Stimulated activated CD4-positive, alpha-beta T cell treated with anti-CD3 and anti-CD28 coated beads, Interleukin-2, amount 100 ng/mL, for 24 hours (primary cell): ENCODE results near the gene VDR.
"Not testable (repeated sequence)": the region's sequence is repeated elsewhere in the genome, so short reads cannot be mapped to it uniquely, and the experiment has no call there.

Experiments used
- DNase-seq, 2 donors: peaks; one replicate each; pipeline ENCODE4 v3.0.0-alpha.2; 2020

The VDR gene

GRCh38 chr12:47844264-47845019 lies 60.4 kb downstream of the VDR start:
- no peak for DNase-seq

- no peak for DNase-seq
These were observed 61.4 kb downstream of the VDR start for GRCh38 chr12:47843226-47843980.

GRCh38 chr12:47842543-47842942 lies 62.3 kb downstream of the VDR start:
- not testable (repeated sequence) for DNase-seq

DNA sequence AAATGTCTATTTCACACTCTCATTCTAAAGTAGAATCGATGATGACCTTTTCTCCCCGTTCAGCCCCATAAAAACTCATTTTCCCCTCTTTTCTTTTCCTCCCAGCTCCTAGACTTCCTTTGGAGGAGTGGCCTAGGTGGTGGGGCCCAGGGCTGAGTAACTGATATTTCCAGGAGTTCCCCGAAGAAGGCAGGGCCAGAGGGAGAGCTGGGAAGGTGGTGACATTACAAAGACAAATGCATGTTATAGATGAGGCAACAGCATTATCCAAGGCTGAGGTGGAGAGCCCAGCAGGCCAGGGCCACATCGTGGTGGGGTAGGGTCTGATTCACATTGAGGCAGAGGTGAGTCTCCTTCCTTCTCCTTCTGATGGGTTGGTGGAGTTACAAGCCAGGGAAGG lies 62.9 kb downstream of the VDR start:
- no peak for DNase-seq

GRCh38 chr12:47841501-47841900 lies 63.3 kb downstream of the VDR start:
- DNase-seq: no peak

- DNase-seq: no peak
These were observed 64.2 kb downstream of the VDR start for GRCh38 chr12:47840571-47840970.

- DNase-seq: no peak
These were observed 65.4 kb downstream of the VDR start for GRCh38 chr12:47839214-47839876.

GRCh38 chr12:47838286-47838931 lies 66.4 kb downstream of the VDR start:
- DNase-seq: peak in 1 of 2 donors; percentile 50

- DNase-seq: peak; percentile 75 to 77
These were observed 67.3 kb downstream of the VDR start for GRCh38 chr12:47837190-47838171.

- no peak for DNase-seq
These were observed 69.0 kb downstream of the VDR start for GRCh38 chr12:47835831-47836155.

DNA sequence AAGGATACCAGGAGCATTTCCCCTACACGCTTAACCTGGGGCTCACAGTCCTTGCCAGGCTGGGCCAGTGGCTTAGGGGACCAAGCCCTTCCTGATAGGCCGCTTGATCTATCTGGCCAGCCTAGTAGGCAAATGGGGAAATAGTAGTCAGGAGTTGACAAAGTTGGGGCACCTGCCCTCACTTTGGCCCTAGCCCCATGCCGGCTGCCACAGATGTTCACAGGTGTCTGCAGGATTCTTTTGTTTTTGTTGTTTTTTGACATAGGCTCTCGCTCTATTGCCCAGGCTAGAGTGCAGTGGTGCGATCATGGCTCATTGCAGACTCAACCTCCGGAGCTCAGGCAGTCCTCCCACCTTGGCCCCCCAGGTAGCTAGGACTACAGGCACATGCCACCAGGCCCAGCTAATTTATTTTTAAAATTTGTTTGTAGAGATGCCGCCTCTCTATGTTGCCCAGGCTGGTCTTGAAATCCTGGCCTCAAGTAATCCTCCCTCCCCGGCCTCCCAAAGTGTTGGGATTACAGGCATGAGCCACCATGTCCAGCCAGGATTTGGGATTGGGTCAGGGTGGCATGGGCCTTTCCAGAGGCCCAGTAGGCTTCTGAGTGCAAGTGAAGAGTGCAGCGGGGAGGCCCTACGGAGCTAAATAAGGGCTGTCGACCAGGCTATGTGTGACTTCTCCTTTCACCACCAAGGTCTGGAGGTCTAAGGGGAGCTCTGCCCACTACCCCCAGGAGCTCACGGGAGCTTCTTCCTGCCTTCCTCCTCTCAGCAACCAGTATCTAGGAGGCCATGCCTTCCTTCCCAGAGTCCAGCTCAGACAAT lies 69.6 kb downstream of the VDR start:
- no peak for DNase-seq

DNA sequence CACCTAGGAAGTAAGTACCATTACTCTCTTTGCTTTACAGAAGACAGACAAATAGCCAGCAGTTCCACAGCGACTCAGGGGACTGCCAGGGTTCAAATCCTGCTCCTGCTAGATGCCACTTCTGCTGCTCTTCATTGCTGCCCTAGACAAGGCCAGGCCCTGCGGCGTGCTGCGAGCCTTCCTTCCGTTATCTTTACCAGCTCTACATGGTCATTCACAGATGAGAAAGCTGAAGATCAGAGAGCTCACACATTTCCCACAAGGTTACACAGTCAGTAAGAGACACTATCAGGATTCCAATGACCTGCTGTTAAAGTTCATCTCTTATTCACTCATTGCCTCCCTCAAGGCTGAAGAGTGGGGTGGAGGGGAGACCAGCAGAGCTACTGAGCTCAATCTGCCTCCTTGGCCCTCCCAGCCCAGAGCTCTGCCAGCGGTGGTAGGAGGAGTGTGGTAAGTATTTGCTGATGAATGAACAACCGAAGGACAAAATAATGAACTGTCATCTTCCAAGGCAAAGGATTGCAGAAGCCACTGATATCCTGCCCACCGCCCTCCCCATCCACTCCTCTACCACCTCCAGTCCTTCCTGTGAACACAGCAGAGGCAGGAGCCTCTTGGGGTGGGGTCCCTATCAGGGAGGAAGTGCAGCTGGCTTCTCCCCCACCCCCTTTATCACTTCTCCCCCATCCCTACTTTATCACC lies 70.4 kb downstream of the VDR start:
- DNase-seq: no peak

- DNase-seq: no peak
These were observed 71.2 kb downstream of the VDR start for GRCh38 chr12:47833591-47834012.

DNA sequence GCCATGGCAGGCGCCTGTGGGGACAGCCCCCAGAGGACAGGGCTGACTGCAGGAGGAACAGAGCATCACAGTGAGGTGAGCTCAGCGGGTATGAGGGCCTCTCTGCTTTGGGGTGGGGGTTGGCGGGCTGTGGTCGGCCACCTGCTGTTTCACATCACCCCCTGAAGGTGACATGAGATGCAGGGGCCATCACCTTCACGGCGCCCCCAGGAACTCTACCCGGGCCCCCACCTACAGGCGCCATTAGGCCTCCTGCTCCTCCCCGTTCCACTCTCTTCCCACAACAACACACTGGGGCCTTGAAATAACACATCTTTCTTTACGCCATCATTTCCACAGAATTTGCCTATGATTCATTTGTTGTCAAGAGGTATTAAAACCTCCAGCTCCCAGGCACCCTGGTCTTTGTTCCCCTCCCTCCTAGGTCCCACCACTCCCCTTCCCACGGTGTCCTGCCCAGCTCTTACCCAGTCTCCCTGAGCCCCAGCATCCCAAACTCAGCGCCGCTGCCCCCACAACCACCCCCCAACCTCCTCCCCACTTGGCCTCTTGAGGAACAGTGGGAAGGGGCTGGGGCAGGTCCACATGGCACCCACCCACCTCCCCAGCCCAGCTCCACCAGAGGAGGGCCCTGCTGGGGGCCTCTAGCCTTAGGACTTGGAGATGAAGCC lies 72.4 kb downstream of the VDR start:
- DNase-seq: peak; percentile 76 to 80

GRCh38 chr12:47829584-47829983 lies 75.2 kb downstream of the VDR start:
- no peak for DNase-seq

DNA sequence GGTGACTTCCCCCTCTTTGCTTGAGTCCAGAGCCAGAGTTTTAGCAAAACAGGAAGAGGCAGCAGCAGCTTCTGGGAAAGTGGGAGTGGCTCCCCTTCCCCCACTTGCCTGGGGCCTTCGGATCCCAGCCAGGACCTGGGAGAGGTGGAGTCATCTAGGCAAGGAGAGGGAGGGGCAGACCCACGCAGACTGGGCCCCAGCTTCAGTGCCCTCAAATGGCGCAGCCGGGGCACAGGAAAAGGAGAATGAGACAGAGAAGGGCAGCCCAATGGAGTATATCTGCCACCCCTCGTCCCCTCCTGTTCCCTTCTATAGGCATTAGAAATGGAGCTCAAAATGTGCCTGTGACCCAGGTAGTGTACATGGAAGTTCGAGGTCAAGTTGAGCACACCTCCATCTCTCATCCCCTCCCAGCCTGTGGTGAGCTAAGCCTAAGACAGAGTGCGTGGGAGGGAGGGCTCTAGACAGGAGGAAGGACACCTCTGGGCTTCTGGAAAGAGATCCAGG lies 75.8 kb downstream of the VDR start:
- DNase-seq: no peak

GRCh38 chr12:47828008-47828975 lies 76.5 kb downstream of the VDR start:
- no peak for DNase-seq

DNA sequence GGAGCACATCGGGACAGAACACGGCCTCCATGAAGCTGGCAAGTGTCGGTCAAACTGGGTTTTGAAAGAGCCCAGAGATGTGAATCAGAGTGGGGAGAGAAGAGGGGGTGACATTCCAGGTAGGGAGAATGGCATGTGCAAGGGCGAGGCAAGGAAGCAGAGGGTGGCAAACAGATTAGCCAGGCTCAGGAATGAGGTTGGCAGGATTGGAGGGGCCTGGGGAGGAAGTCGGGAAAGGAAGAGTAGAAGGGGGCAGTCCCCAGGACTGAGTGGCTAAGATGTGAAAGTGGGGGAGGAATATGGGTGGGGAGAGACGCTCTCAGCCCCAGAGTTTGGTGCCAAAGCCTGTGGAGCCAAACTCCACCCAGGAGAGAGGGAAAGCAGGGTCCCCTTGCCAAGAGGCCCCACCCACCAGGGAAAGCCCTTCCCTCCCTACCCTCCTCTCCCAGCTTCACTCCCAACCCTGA lies 79.6 kb downstream of the VDR start:
- no peak for DNase-seq
